Putamen (tissue), 1 donor: ENCODE data around the gene TEX26.

Experiments used
- DNase-seq: peaks from one replicate; pipeline ENCODE4 v3.0.0-alpha.2; 2016; ENCODE audit warnings: low spot score

TEX26 gene

DNA sequence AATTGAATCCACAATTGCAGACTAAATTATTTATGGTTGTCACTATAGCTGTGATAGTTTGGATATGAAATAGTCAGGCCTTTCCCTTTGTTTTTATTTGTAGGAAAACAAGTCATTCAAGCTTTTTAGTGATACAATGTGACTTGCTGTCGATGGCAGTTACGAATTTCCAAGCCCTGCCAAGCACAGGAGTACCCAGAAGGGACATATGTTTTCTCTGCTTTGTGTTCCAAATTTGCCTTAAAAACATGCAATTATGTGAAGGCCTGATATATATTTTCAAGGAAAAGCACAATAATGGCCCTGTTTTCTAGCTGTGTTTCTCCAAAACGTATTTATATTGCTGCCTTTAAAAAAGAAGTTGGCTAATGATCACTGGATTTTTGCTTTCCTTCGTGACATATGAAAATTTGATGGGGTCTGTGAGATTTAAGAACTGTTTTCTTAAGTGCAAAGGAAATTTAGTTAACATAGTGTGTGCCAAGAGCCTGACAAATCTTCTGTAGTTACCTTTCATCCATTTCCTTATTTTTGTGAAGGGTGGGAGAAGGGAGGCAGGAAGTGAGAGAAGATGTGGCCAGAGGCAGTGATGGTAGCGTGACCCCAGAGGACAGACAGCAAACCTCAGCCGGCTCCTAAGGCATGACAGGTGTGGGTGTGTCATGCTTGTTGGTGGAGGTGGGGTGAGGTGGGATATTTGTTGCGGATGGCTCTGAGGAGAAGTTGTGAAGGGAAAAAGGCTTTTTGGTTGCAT lies 79.6 kb downstream of the TEX26 start:
- DNase-seq: no peak

DNA sequence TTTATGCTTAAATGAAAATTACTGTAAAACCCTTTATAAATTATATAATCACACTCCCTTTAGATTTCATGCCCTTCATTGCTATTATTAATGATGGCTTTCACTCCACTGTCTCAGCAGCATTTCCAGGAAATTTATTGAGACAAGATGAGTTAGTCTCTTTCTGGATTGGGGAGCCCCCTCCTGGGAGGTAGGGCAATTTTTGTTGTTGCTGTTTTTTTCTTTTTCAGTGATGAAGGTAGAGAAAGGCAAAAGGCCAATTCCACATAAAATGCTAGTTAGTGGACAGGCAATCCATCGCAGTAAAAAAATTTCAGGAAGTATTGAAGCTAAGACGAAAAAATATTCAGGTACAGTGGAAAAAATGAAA lies 80.2 kb downstream of the TEX26 start:
- no peak for DNase-seq

DNA sequence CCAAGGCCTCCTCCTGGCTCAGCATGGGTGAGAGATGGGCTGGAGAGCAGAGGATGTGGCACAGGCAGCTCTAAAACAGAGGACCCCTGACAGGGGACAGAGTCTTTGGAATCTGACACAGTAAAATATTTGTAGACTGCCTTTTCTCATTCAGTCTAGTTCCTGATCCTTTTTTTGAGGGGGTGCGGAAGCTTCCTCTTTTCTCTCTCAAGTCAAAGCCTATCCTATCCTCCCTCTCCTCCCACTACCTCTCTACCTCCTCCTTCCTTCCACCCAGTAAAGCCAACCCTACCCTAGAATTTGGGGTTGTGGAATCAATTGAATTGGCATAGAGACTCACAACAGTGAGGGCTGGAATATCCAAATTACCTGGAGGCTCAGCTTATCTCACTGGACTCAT lies 82.0 kb downstream of the TEX26 start:
- DNase-seq: no peak

DNA sequence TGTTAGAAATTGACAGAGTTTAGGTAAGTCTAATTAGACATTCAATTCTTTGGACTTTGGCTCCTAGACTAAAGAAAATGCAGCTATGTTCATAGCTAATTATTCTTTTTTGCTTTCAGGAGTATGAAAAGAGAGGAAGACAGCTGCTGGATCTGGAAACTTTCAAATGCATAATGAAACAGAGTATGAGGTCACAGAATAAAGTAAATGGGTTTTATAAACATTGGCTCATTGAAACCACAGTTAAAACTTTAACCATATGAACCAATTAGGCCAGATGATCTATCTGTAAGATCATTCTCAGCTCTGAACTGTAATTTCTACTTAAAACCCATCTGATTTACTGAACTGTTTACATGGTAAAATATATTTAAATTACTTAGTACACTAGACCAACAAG lies 82.7 kb downstream of the TEX26 start:
- DNase-seq: no peak

DNA sequence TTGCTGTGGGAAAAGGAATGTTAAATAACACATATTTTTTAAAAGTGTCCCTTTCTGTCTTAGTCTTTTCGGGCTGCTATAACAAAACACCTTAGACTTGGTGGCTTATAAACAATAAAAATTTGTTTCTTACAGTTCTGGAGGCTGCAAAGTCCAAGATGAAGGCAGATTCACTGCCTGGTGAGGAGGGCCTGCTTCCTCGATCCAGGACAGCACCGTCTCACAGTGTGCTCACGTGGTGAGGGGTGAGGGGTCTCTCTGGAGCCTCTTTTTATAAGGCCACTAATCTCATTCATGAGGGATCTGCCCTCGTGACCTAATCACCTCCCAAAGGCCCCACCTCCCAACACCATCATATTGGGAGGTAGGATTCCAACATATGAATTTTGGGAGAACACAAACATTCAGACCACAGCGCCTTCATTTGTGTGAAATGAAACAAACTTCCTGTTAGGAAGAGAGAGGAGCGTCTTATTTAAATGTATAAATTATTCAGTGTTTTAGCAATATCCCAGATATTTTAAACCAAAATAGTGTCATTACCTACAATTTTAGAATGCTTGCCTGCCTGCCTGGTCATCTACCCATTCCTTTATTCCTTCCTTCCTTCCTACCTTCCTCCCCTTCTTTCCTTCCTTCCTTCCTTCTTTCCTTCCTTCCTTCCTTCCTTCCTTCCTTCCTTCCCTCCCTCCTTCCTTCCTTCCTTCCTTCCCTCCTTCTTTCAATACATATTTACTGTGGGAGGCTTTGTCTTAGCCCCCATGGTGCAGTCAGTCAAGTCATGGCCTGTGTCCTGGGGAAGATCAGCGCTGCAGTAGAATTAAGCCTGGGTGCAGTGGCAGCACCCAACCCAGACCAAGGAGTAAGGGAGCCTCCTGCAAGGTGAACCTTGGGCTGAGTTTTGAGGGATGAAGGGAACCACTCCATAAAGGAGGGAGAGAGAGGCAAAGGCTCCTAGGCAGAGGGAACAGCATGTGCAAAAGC lies 84.2 kb downstream of the TEX26 start:
- DNase-seq: no peak

DNA sequence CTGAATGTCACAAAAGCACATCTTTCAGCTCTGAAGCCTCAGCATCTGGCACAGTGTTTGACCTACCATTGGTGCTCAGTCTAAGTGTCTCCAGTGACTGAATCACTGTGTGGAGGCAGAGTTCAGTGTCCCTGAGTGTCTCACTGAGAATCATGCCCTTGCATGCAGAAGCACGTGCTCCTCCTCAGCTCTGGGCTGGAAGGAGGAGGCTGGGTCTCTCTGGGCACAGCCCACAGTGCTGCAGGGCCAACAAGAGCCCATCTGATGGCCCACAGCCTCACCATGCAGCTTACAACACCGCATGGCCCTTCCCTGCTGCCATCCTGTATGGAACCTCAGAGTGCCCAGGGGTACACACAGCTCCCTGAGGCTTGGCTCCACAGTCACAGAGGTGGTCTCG lies 86.1 kb downstream of the TEX26 start:
- no peak for DNase-seq

DNA sequence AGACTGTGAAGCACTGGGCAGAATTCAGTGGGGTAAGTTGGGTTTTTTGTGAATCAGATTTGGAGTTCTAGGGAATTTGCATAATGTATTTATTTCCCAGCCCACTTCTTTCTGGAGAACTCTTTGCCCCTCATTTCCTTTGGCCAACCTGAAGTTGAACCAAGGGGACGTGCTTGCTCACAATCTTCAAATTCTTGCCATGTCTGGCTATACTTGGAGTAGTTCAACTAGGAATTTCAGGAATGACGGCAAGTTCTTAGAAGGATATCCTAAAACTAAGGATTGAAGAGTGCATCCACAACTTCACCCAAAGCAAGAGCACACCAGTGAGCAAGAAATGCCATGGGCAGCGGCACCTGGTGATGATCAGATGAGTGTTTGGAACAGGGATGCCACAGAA lies 88.5 kb downstream of the TEX26 start:
- DNase-seq: no peak

DNA sequence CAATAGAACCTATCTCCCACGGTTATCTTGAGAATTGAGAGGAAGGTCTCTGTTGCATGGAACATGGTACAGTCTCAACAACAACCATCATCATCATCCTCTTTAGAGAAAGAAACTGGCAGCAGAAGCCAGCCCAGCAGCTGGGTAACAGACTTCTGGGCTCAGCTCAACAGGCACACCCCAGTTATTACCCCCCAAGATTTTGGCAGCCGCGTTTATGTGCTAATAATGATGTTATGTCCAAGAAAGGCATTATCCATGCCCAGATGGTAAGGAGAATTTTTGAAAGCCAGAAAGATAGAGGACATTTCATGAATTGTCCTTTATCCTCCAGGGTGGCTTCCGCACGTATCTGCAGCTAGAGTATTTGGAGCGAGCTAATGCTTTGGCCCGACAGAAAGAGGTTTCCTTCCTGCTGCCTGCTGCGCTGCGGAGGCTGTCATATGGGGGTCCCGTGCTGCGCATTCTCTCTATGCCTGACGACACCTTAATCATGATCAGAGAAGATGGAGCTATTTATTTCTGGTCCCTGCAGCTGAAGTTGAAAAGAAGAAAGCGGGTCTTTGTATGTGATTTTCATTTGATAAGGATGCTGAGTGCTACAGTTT lies 89.9 kb downstream of the TEX26 start:
- no peak for DNase-seq

DNA sequence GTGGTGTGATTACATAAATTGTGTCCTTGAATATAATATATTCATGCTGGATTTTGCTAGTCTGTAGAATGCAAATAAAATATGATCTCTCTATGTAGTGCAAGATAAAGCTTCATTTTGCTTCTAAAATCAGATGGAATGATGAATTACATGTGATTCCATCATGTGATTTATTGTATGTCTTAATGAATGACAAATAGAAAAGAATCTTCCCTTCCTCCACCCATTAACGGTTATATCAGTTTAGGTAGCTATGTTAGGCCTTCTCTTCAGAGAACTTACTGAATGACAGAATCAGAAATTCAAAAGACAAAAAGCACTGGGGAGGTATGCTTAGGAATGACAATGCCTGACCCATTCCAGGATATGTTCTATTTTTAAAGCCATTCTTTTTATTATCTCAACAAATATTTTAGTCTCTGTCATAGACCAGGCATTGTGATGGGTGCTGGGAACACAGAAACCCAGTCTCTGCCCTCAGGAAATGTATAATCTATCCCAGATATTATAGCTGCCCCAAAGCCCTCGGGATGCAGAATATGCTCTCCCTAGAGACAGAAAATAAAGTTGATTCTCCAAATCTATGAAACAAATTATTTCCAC lies 90.6 kb downstream of the TEX26 start:
- no peak for DNase-seq
